WTC11 (cell line): ENCODE measurements around the gene LRRC57. TPM values are rescaled to one million over a fixed set of nuclear protein-coding genes. Genes with fewer than 3 reads are reported as not detected.

ENCODE experiments used
- ATAC-seq: fragments of 200-7000 bp; cut with Tn5 transposase; 2 replicates; pipeline ENCODE4 v1.10.0; 2021; ENCODE audit warnings: mild to moderate bottlenecking, moderate library complexity
- CTCF ChIA-PET: fragments of 300-600 bp; sonication (Branson Sonifier 250); formaldehyde crosslinking; loops from one replicate; lab custom pipeline; 2021; ENCODE audit warnings: antibody characterized with exemption; lab: Charles Lee
- POLR2A ChIA-PET: fragments of 350-600 bp; sonication (Branson Sonifier 250); formaldehyde crosslinking; loops from one replicate; lab custom pipeline; 2021; ENCODE audit warnings: antibody characterized with exemption; lab: Charles Lee
- DNase-seq: peaks from one replicate; pipeline ENCODE4 v3.0.0; 2021; ENCODE audit warnings: low spot score
- H3K27ac Mint-ChIP-seq: 2 replicates; pipeline ENCODE4 v1.8.0; 2021; ENCODE audit warnings: mixed read lengths
- H3K27me3 Mint-ChIP-seq: 2 replicates; pipeline ENCODE4 v1.8.0; 2021; ENCODE audit warnings: low read depth, mild to moderate bottlenecking, moderate library complexity, mixed read lengths
- H3K36me3 Mint-ChIP-seq: 2 replicates; pipeline ENCODE4 v1.8.0; 2021; ENCODE audit warnings: mixed read lengths
- H3K4me1 Mint-ChIP-seq: 2 replicates; pipeline ENCODE4 v1.8.0; 2022; ENCODE audit warnings: mixed read lengths
- H3K4me3 Mint-ChIP-seq: 2 replicates; pipeline ENCODE4 v1.8.0; 2021; ENCODE audit warnings: mild to moderate bottlenecking, moderate library complexity, mixed read lengths
- H3K9me3 Mint-ChIP-seq: 2 replicates; pipeline ENCODE4 v1.8.0; 2021; ENCODE audit warnings: mixed read lengths
- AFF4 ChIP-seq: sonication (generic); formaldehyde crosslinking; IDR thresholded peaks from 2 replicates; pipeline ENCODE4 v1.8.1; 2023; ENCODE audit warnings: mild to moderate bottlenecking, missing genetic modification reagents, borderline replicate concordance
- E2F5 ChIP-seq: sonication (generic); formaldehyde crosslinking; IDR thresholded peaks from 2 replicates; pipeline ENCODE4 v1.8.1; 2022; ENCODE audit warnings: mild to moderate bottlenecking, moderate library complexity, missing genetic modification reagents
- ETV6 ChIP-seq: sonication (generic); formaldehyde crosslinking; IDR thresholded peaks from 2 replicates; pipeline ENCODE4 v1.8.1; 2022; ENCODE audit warnings: mild to moderate bottlenecking, missing genetic modification reagents
- RELA ChIP-seq: sonication (generic); formaldehyde crosslinking; IDR thresholded peaks from 2 replicates; pipeline ENCODE4 v1.8.1; 2022; ENCODE audit warnings: missing genetic modification reagents, mild to moderate bottlenecking, borderline replicate concordance
- SMAD4 ChIP-seq: sonication (generic); formaldehyde crosslinking; IDR thresholded peaks from 2 replicates; pipeline ENCODE4 v1.8.0; 2022; ENCODE audit warnings: mild to moderate bottlenecking, missing genetic modification reagents
- SP1 ChIP-seq: sonication (generic); formaldehyde crosslinking; conservative IDR thresholded peaks from 2 replicates; pipeline ENCODE4 v1.8.1; 2022; ENCODE audit warnings: missing genetic modification reagents
- USF1 ChIP-seq: sonication (generic); formaldehyde crosslinking; IDR thresholded peaks from 2 replicates; pipeline ENCODE4 v1.8.0; 2022; ENCODE audit warnings: mild to moderate bottlenecking, missing genetic modification reagents
- ZBTB21 ChIP-seq: sonication (generic); formaldehyde crosslinking; IDR thresholded peaks from 2 replicates; pipeline ENCODE4 v1.8.1; 2023; ENCODE audit warnings: mild to moderate bottlenecking, missing genetic modification reagents, borderline replicate concordance
- ZMAT4 ChIP-seq: fragments of 250-450 bp; sonication (Bioruptor Pico); IDR thresholded peaks from 2 replicates; pipeline ENCODE4 v1.9.0; 2021; ENCODE audit warnings: mild to moderate bottlenecking
- ZNF232 ChIP-seq: sonication (generic); formaldehyde crosslinking; IDR thresholded peaks from 2 replicates; pipeline ENCODE4 v1.8.0; 2022; ENCODE audit warnings: mild to moderate bottlenecking, missing genetic modification reagents
- ZNF317 ChIP-seq: sonication (generic); formaldehyde crosslinking; IDR thresholded peaks from 2 replicates; pipeline ENCODE4 v1.8.1; 2023; ENCODE audit warnings: low read depth, mild to moderate bottlenecking, moderate library complexity, missing genetic modification reagents, borderline replicate concordance
- ZNF416 ChIP-seq: fragments of 250-450 bp; sonication (Bioruptor Pico); IDR thresholded peaks from 2 replicates; pipeline ENCODE4 v1.9.0; 2021; ENCODE audit warnings: mild to moderate bottlenecking, inconsistent platforms
- ZNF532 ChIP-seq: fragments of 250-450 bp; sonication (Bioruptor Pico); IDR thresholded peaks from 2 replicates; pipeline ENCODE4 v1.9.0; 2021; ENCODE audit warnings: mild to moderate bottlenecking, borderline replicate concordance
- total RNA-seq: library from RNA; stranded (reverse); gene quantifications from 3 replicates; pipeline ENCODE4 v1.2.3, GENCODE V29; 2021

The LRRC57 gene
- total RNA-seq, 1 experiment from 2014 or later: 13.3 TPM

GRCh38 chr15:42544853-42545629 is 3.6 kb downstream of the LRRC57 start (continued):
- TF ChIP-seq AFF4 (CRISPR knock-in tag) (no peak), E2F5 (CRISPR knock-in tag) (no peak), ZNF416 (CRISPR knock-in tag) (no peak), ZMAT4 (CRISPR knock-in tag) (no peak), ETV6 (CRISPR knock-in tag) (no peak), ZBTB21 (CRISPR knock-in tag) (no peak), ZNF532 (CRISPR knock-in tag) (no peak)

GRCh38 chr15:42533246-42533645 is 15.3 kb downstream of the LRRC57 start:
- Mint-ChIP-seq H3K4me3 (no peak overlapping the region), H3K27ac (no peak overlapping the region), H3K9me3 (no peaks in the 10 kb centered on the region), H3K36me3 (peaks cover 31% of the 10 kb centered on the region), H3K4me1 (no peaks in the 10 kb centered on the region), H3K27me3 (no peaks in the 10 kb centered on the region)
- ATAC-seq: no peak
- ChIA-PET POLR2A (no interaction called here), CTCF (no interaction called here)
- TF ChIP-seq E2F5 (CRISPR knock-in tag): no peak
- no peak for TF ChIP-seq ZNF232
- TF ChIP-seq SMAD4 (CRISPR knock-in tag): no peak
- no peak for TF ChIP-seq RELA (CRISPR knock-in tag)
- TF ChIP-seq ZNF317 (CRISPR knock-in tag): no peak
- no peak for TF ChIP-seq SP1
- no peak for TF ChIP-seq USF1 (CRISPR knock-in tag)
- no peak for DNase-seq
